Naive B cell (primary cell): ENCODE measurements around the gene ADAM19. TPM values are rescaled to one million over a fixed set of nuclear protein-coding genes. Genes with fewer than 3 reads are reported as not detected.
"Not testable (repeated sequence)": the region's sequence is repeated elsewhere in the genome, so short reads cannot be mapped to it uniquely, and the experiment has no call there.

Experiments
- ATAC-seq, 2 donors: fragments of 150-1000 bp; cut with Tn5 transposase; 2 replicates each; pipeline ENCODE4 v1.10.0; 2021; ENCODE audit warnings: low read depth in 2 of 2, mild to moderate bottlenecking in 2 of 2, moderate library complexity in 2 of 2
- DNase-seq: peaks from one replicate; pipeline ENCODE4 v3.0.0; 2022
- H3K27ac Mint-ChIP-seq, 6 donors: one replicate each; pipeline ENCODE4 v1.8.0; 2020 to 2022; ENCODE audit warnings: mild to moderate bottlenecking in 6 of 6, mixed read lengths in 6 of 6, moderate library complexity in 5 of 6, inconsistent platforms in 2 of 6
- H3K27me3 Mint-ChIP-seq, 3 donors: one replicate each; pipeline ENCODE4 v1.8.0; 2021 to 2022; ENCODE audit warnings: mixed read lengths in 3 of 3, mild to moderate bottlenecking in 1 of 3
- H3K36me3 Mint-ChIP-seq, 2 donors: one replicate each; pipeline ENCODE4 v1.8.0; 2020 to 2022; ENCODE audit warnings: mixed read lengths in 2 of 2, inconsistent platforms in 1 of 2, mild to moderate bottlenecking in 1 of 2
- H3K4me1 Mint-ChIP-seq, 3 donors: one replicate each; pipeline ENCODE4 v1.8.0; 2020 to 2022; ENCODE audit warnings: mixed read lengths in 3 of 3, inconsistent platforms in 1 of 3, mild to moderate bottlenecking in 1 of 3, moderate library complexity in 1 of 3
- H3K4me3 Mint-ChIP-seq, 8 donors: one replicate each; pipeline ENCODE4 v1.8.0; 2020 to 2022; ENCODE audit warnings: mild to moderate bottlenecking in 8 of 8, mixed read lengths in 8 of 8, moderate library complexity in 8 of 8, inconsistent platforms in 2 of 8
- H3K9me3 Mint-ChIP-seq, 7 donors: one replicate each; pipeline ENCODE4 v1.8.0; 2020 to 2022; ENCODE audit warnings: mixed read lengths in 7 of 7, mild to moderate bottlenecking in 5 of 7, inconsistent platforms in 2 of 7, moderate library complexity in 1 of 7
- polyA plus RNA-seq, 6 donors: library from polyadenylated mRNA; unstranded; fragments of 300-500 nt; fragmentation: Illumina TruSeq; gene quantifications; one replicate each; pipeline ENCODE4 v1.2.3, GENCODE V29; 2021; ENCODE audit warnings: low read depth in 6 of 6

The ADAM19 gene
- polyA plus RNA-seq, 6 donors from 2014 or later, result 6.3 to 75.5 (median 43.4) TPM

DNA sequence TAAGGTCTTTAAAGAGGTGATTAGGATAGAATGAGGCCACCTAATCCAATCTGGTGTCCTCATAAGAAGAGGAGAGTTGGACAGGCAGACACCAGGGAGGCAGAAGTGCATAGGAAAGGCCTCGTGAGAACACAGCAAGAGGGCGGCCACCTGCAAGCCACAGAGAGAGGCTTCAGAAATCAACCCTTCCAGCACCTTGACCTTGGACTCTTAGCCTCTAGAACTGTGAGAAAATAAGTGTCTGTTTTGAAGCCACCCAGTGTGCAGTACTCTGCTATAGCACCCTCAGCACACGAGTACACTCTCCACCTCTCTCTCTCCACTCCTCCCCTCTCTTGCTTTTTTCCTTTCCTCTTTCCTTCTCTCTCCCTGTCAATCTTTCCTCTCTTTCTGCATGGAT is 88.7 kb downstream of the ADAM19 start:
- peaks cover 0 to 3% (median 1%) of the 10 kb centered on the region in 7 donors for H3K9me3 Mint-ChIP-seq
- DNase-seq (peak; percentile 31), ATAC-seq (peak; percentile 27 to 40)
- H3K27me3 Mint-ChIP-seq, result no peaks in the 10 kb centered on the region
- peak overlapping the region; percentile 71 to 92 (median 80) for H3K4me3 Mint-ChIP-seq
- peaks cover 60% of the 10 kb centered on the region in 2 donors for H3K36me3 Mint-ChIP-seq
- H3K27ac Mint-ChIP-seq, result peak overlapping the region; percentile 99 to 100 (median 100)
- peaks cover 53 to 96% (median 77%) of the 10 kb centered on the region in 3 donors for H3K4me1 Mint-ChIP-seq

GRCh38 chr5:157486221-157486681 is 89.3 kb downstream of the ADAM19 start:
- H3K4me1 Mint-ChIP-seq, result peaks cover 54 to 96% (median 80%) of the 10 kb centered on the region in 3 donors
- ATAC-seq, result peak; percentile 13 to 42
- DNase-seq, result peak; percentile 60
- peaks cover 58 to 63% of the 10 kb centered on the region in 2 donors for H3K36me3 Mint-ChIP-seq
- H3K4me3 Mint-ChIP-seq, result peak overlapping the region; percentile 49 to 92 (median 78)
- peak overlapping the region; percentile 99 to 100 (median 100) for H3K27ac Mint-ChIP-seq
- peaks cover 0 to 3% (median 1%) of the 10 kb centered on the region in 7 donors for H3K9me3 Mint-ChIP-seq
- H3K27me3 Mint-ChIP-seq, result no peaks in the 10 kb centered on the region

- Mint-ChIP-seq H3K4me1 (peaks cover 57 to 97% (median 82%) of the 10 kb centered on the region in 3 donors), H3K27ac (peak overlapping the region; percentile 99 to 100 (median 100)), H3K27me3 (no peaks in the 10 kb centered on the region), H3K4me3 (peak overlapping the region; percentile 57 to 92 (median 82)), H3K36me3 (peaks cover 57 to 68% of the 10 kb centered on the region in 2 donors), H3K9me3 (peaks cover 0 to 3% (median 1%) of the 10 kb centered on the region in 7 donors)
- ATAC-seq (peak; percentile 35 to 36), DNase-seq (peak; percentile 69)
Observed at GRCh38 chr5:157485811-157486210, 89.8 kb downstream of the ADAM19 start.

DNA sequence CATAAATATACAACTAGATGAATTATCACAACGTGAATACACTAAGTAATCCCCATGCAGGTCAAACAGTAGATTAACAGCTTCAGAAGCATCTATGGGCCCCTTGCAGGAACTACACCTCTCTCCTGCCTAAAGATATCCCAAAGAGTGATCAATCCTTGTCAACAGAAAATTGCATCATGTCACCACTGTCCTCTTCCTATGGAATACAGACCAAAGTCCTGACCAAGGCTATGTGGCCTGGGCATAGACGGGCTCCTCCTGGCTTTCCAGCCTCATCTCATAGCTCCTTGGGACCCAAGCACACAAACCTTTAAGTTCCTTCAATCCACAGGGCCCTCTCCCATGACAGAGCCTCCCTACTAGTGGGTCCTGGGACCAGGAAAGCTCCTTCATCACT is 90.2 kb downstream of the ADAM19 start:
- H3K36me3 Mint-ChIP-seq, result peaks cover 54 to 68% of the 10 kb centered on the region in 2 donors
- H3K9me3 Mint-ChIP-seq, result peaks cover 0 to 3% (median 1%) of the 10 kb centered on the region in 7 donors
- H3K27me3 Mint-ChIP-seq, result no peaks in the 10 kb centered on the region
- peaks cover 62 to 97% (median 87%) of the 10 kb centered on the region in 3 donors for H3K4me1 Mint-ChIP-seq
- H3K4me3 Mint-ChIP-seq, result peak overlapping the region; percentile 57 to 92 (median 82)
- peak overlapping the region; percentile 99 to 100 (median 100) for H3K27ac Mint-ChIP-seq
- no peak for DNase-seq
- no peak for ATAC-seq

- Mint-ChIP-seq H3K27me3 (no peaks in the 10 kb centered on the region), H3K4me3 (peak overlapping the region in 6 of 8 donors; percentile 59 to 92 (median 77)), H3K27ac (peak overlapping the region; percentile 96 to 100 (median 100)), H3K4me1 (peaks cover 66 to 97% (median 93%) of the 10 kb centered on the region in 3 donors), H3K36me3 (peaks cover 57 to 73% of the 10 kb centered on the region in 2 donors), H3K9me3 (peaks cover 0 to 3% (median 1%) of the 10 kb centered on the region in 7 donors)
- DNase-seq (no peak), ATAC-seq (no peak)
Observed at GRCh38 chr5:157484768-157485167, 90.8 kb downstream of the ADAM19 start.

DNA sequence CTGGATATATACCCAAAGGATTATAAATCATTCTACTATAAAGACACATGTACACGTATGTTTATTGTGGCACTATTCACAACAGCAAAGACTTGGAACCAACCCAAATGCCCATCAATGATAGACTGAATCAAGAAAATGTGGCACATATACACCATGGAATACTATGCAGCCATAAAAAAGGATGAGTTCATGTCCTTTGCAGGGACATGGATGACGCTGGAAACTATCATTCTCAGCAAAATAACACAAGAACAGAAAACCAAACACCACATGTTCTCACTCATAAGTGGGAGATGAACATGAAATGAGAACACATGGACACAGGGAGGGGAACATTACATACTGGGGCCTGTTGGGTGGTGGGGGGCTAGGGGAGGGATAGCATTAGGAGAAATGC is 92.9 kb downstream of the ADAM19 start:
- H3K36me3 Mint-ChIP-seq, result peaks cover 59 to 71% of the 10 kb centered on the region in 2 donors
- H3K27ac Mint-ChIP-seq, result peak overlapping the region; percentile 82 to 100 (median 96)
- H3K9me3 Mint-ChIP-seq, DNase-seq, H3K27me3 Mint-ChIP-seq, ATAC-seq: not testable (repeated sequence)
- H3K4me3 Mint-ChIP-seq, result peak overlapping the region in 3 of 8 donors; percentile 19 to 73 (median 45)
- peaks cover 74 to 98% (median 97%) of the 10 kb centered on the region in 3 donors for H3K4me1 Mint-ChIP-seq

DNA sequence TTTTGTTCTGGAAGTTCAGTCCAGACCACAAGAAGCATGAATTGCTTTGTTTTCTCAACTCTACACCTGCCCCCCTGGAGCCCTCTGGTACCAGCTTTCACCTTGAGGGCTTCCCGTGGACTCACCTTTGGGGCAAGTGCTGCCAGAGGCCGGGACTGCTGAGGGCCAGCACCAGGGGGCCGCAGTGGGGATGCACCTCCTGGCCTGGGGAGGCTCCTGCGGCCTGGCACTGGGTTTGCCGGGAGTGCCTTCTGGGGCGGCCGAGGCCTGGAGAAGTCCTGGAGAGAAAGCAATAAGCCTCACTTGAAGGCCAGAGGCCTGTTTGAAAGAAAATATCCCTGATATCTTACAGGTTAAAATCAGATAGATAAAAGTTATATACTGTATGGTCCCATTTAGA is 93.9 kb downstream of the ADAM19 start:
- Mint-ChIP-seq H3K9me3 (peaks cover 0 to 2% (median 0%) of the 10 kb centered on the region in 7 donors), H3K27ac (peak overlapping the region; percentile 85 to 99 (median 96)), H3K27me3 (no peaks in the 10 kb centered on the region), H3K36me3 (peaks cover 59 to 68% of the 10 kb centered on the region in 2 donors), H3K4me3 (peak overlapping the region in 7 of 8 donors; percentile 39 to 93 (median 80)), H3K4me1 (peaks cover 74 to 98% (median 97%) of the 10 kb centered on the region in 3 donors)
- DNase-seq (no peak), ATAC-seq (peak in 1 of 2 donors; percentile 2)

GRCh38 chr5:157481265-157481664 is 94.3 kb downstream of the ADAM19 start:
- Mint-ChIP-seq H3K9me3 (peaks cover 0 to 2% (median 0%) of the 10 kb centered on the region in 7 donors), H3K27ac (peak overlapping the region; percentile 85 to 99 (median 96)), H3K36me3 (peaks cover 56 to 67% of the 10 kb centered on the region in 2 donors), H3K4me3 (peak overlapping the region; percentile 39 to 93 (median 82)), H3K4me1 (peaks cover 71 to 96% (median 96%) of the 10 kb centered on the region in 3 donors), H3K27me3 (no peaks in the 10 kb centered on the region)
- ATAC-seq (peak; percentile 88 to 89), DNase-seq (peak; percentile 71)

DNA sequence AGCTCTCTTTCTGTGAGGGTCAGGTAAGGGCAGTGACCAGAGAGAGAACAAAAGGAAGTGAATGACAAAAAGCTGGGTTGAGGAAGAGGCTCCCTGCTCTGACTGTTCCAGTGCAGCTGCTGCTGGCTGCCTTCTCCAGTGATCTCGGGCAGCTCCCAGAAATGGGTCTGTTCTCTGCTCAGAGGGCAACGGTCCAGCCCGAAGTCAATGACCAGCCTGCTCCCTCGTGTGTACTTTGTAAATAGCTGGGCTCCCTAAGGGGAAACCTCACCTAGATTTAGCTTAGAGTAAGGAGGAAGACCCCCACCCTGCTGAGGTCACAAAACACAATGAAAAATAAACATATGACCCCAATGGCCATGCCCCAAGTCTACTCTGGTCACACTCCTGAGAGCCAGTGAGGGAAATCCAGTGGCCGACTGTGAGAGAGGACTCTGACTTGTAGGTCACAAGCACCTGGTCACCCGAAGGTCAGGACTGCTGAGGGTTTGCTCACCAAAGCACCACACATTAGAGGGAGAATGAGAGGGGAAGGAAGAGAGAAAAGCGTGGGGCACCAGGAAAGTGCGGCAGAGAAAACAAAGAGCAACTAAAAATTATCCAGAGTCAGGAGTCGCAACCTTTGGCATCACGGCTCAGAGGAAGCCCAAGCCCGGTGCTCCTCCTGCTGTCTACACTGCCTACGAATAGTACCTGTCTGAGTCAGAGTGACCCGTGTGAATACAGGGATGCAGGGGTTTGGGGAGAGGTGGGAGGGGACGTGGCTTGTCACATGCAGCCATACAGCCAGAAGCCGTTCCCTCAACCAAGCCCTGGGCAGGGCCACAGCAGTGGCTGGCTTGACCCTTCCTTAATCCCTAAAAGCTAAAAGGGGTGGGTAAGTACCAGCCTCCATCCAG is 95.7 kb downstream of the ADAM19 start:
- H3K27ac Mint-ChIP-seq, result peak overlapping the region; percentile 89 to 99 (median 96)
- no peaks in the 10 kb centered on the region for H3K9me3 Mint-ChIP-seq
- peak overlapping the region in 6 of 8 donors; percentile 37 to 74 (median 66) for H3K4me3 Mint-ChIP-seq
- H3K27me3 Mint-ChIP-seq, result no peaks in the 10 kb centered on the region
- ATAC-seq, result no peak
- DNase-seq, result no peak
- peaks cover 70 to 93% (median 92%) of the 10 kb centered on the region in 3 donors for H3K4me1 Mint-ChIP-seq
- peaks cover 54 to 66% of the 10 kb centered on the region in 2 donors for H3K36me3 Mint-ChIP-seq

DNA sequence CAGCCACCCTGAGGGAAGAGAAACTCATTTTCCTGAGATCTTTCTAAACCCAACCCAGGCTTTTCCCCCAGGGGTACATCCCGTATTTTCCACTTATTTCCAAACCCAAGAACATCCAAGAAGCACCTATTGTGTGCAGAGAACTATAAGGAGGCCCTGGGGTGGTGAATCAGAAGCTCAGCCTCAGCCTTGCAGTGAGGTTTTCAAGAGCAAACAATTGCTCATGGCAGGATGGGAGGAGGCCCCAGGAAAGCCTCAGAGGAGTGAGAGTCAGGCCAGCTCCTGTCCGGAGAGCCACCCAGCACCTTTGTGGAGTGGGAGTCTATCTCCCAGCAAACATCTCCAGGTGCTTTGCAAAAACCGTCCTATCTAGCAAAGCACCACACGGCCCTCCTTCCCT is 96.4 kb downstream of the ADAM19 start:
- Mint-ChIP-seq H3K27ac (peak overlapping the region; percentile 27 to 99 (median 95)), H3K9me3 (no peaks in the 10 kb centered on the region), H3K36me3 (peaks cover 53 to 59% of the 10 kb centered on the region in 2 donors), H3K27me3 (no peaks in the 10 kb centered on the region), H3K4me1 (peaks cover 71 to 93% (median 92%) of the 10 kb centered on the region in 3 donors), H3K4me3 (peak overlapping the region in 6 of 8 donors; percentile 32 to 74 (median 63))
- DNase-seq (no peak), ATAC-seq (no peak)

DNA sequence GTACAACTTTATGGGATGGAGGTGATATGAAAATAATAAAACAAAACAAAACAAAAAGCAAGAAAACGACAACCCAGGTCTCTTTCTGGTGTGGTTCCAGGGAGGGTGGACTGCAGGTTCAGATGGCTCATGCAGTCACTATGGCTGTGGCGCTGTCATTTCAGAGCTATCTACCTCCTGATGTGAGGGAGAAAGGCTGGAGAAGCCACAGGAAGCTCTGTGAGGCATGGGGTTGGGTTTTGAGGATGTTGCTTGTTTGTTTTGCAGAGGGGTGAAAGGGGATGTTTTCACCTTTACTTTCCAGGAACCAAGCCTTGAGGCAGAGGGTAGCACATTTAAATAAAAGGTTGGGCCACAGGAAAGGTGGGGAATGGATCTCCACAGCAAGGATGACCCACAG is 96.8 kb downstream of the ADAM19 start:
- H3K9me3 Mint-ChIP-seq, result no peaks in the 10 kb centered on the region
- DNase-seq, result no peak
- H3K4me1 Mint-ChIP-seq, result peaks cover 71 to 93% (median 91%) of the 10 kb centered on the region in 3 donors
- peaks cover 49 to 59% of the 10 kb centered on the region in 2 donors for H3K36me3 Mint-ChIP-seq
- ATAC-seq, result no peak
- H3K27ac Mint-ChIP-seq, result peak overlapping the region in 5 of 6 donors; percentile 88 to 99 (median 96)
- no peaks in the 10 kb centered on the region for H3K27me3 Mint-ChIP-seq
- peak overlapping the region in 6 of 8 donors; percentile 32 to 74 (median 58) for H3K4me3 Mint-ChIP-seq

- peak overlapping the region in 7 of 8 donors; percentile 28 to 74 (median 62) for H3K4me3 Mint-ChIP-seq
- peaks cover 75 to 95% (median 92%) of the 10 kb centered on the region in 3 donors for H3K4me1 Mint-ChIP-seq
- DNase-seq, result no peak
- no peaks in the 10 kb centered on the region for H3K9me3 Mint-ChIP-seq
- peaks cover 52 to 59% of the 10 kb centered on the region in 2 donors for H3K36me3 Mint-ChIP-seq
- peak overlapping the region; percentile 71 to 99 (median 90) for H3K27ac Mint-ChIP-seq
- no peaks in the 10 kb centered on the region for H3K27me3 Mint-ChIP-seq
- no peak for ATAC-seq
Observed at GRCh38 chr5:157477814-157478494, 97.6 kb downstream of the ADAM19 start.
